Calu3 (cell line): ENCODE measurements around the gene UGT3A2. TPM values are rescaled to one million over a fixed set of nuclear protein-coding genes. Genes with fewer than 3 reads are reported as not detected.

Experiments used
- BruUV-seq: library from RNA; stranded (reverse); fragments of 400-500 nt; replicated peaks from 2 replicates; lab custom pipeline; 2021; lab: Mats Ljungman, UMichigan
- CTCF ChIA-PET: fragments of 300-600 bp; sonication (Branson Sonifier 250); formaldehyde crosslinking; loops from one replicate; lab custom pipeline; 2022; ENCODE audit warnings: antibody characterized with exemption; lab: Charles Lee
- DNase-seq: peaks from one replicate; pipeline ENCODE4 v3.0.0; 2022
- H3K27ac Mint-ChIP-seq: one replicate; pipeline ENCODE4 v1.8.0; 2022; ENCODE audit warnings: mixed read lengths; ENCODE audit not compliant: unreplicated experiment
- H3K27me3 Mint-ChIP-seq: one replicate; pipeline ENCODE4 v1.8.0; 2022; ENCODE audit warnings: mixed read lengths; ENCODE audit not compliant: unreplicated experiment
- H3K36me3 Mint-ChIP-seq: one replicate; pipeline ENCODE4 v1.8.0; 2022; ENCODE audit warnings: mild to moderate bottlenecking, moderate library complexity, mixed read lengths; ENCODE audit not compliant: insufficient read depth, unreplicated experiment
- H3K4me1 Mint-ChIP-seq: one replicate; pipeline ENCODE4 v1.8.0; 2022; ENCODE audit warnings: mild to moderate bottlenecking, low read depth, mixed read lengths; ENCODE audit not compliant: unreplicated experiment
- H3K4me3 Mint-ChIP-seq: one replicate; pipeline ENCODE4 v1.8.0; 2022; ENCODE audit warnings: mild to moderate bottlenecking, low read depth, moderate library complexity, mixed read lengths; ENCODE audit not compliant: unreplicated experiment
- H3K9me3 Mint-ChIP-seq: one replicate; pipeline ENCODE4 v1.8.0; 2022; ENCODE audit warnings: low read depth, mixed read lengths; ENCODE audit not compliant: unreplicated experiment
- CTCF ChIP-seq: fragments of 200-600 bp; IDR thresholded peaks from one replicate; pipeline ENCODE4 v1.8.0; 2022; ENCODE audit warnings: antibody characterized with exemption; ENCODE audit not compliant: unreplicated experiment
- intact Hi-C: fragments of 100-400 bp; cut with micrococcal nuclease; formaldehyde crosslinking; loops from one replicate; pipeline ENCODE4 v1.10.0; 2022; ENCODE audit not compliant: unreplicated experiment
- total RNA-seq: library from RNA; stranded (reverse); gene quantifications from 2 replicates; pipeline ENCODE4 v1.2.3, GENCODE V29; 2022

The UGT3A2 gene
- total RNA-seq, 1 experiment from 2014 or later, result not detected

- no peak for TF ChIP-seq CTCF
- no TSS peak for BruUV-seq
Measured at GRCh38 chr5:36007366-36007765, 59.3 kb downstream of the UGT3A2 start.

DNA sequence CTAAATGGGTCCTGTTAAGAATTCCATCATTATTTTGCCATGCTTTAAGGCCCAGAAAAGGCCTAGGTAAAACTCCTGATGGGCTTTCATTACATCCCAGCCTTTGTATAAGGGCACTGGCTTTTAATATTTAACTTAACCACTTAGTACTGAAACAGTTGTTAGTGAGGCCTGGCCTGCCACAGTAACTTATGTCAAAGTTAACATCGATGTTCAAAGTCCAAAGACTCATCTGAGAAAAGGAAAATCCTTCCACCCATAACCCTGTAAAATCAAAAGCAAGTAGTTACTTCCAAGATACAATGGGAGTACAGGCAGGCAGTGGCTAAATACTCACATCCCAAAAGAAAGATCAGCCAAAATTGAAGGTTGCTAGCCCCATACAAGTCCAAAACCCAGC, 60.5 kb downstream of the UGT3A2 start:
- Mint-ChIP-seq H3K9me3 (peaks cover 11% of the 10 kb centered on the region), H3K27me3 (no peaks in the 10 kb centered on the region), H3K4me1 (no peaks in the 10 kb centered on the region), H3K36me3 (no peaks in the 10 kb centered on the region), H3K4me3 (no peak overlapping the region), H3K27ac (no peak overlapping the region)
- intact Hi-C loops, result no loop called here
- no peak for DNase-seq
- CTCF ChIA-PET, result no interaction called here
- no TSS peak for BruUV-seq
- no peak for TF ChIP-seq CTCF

More at GRCh38 chr5:36007366-36007765, 59.3 kb downstream of the UGT3A2 start:
- CTCF ChIA-PET, result interaction anchor here (0.6 kb wide), 1 partner anchor 13 kb away, joined by 3 read pairs; no protein-coding TSS in a partner anchor
- H3K27me3 Mint-ChIP-seq, result no peaks in the 10 kb centered on the region
- no peaks in the 10 kb centered on the region for H3K36me3 Mint-ChIP-seq
- DNase-seq, result no peak
- no peak overlapping the region for H3K27ac Mint-ChIP-seq
- intact Hi-C loops, result no loop called here
- no peaks in the 10 kb centered on the region for H3K4me1 Mint-ChIP-seq
- H3K9me3 Mint-ChIP-seq, result peaks cover 11% of the 10 kb centered on the region
- H3K4me3 Mint-ChIP-seq, result no peak overlapping the region

- H3K9me3 Mint-ChIP-seq, result peaks cover 3% of the 10 kb centered on the region
- no peak for TF ChIP-seq CTCF
- intact Hi-C loops, result no loop called here
Measured at GRCh38 chr5:36001032-36001431, 65.7 kb downstream of the UGT3A2 start.

GRCh38 chr5:35999547-35999946, 67.1 kb downstream of the UGT3A2 start:
- H3K27me3 Mint-ChIP-seq, result no peaks in the 10 kb centered on the region
- no peak overlapping the region for H3K27ac Mint-ChIP-seq
- intact Hi-C loops, result no loop called here
- no peak overlapping the region for H3K4me3 Mint-ChIP-seq
- H3K4me1 Mint-ChIP-seq, result no peaks in the 10 kb centered on the region
- no TSS peak for BruUV-seq
- H3K36me3 Mint-ChIP-seq, result no peaks in the 10 kb centered on the region
- no peak for TF ChIP-seq CTCF
- H3K9me3 Mint-ChIP-seq, result peaks cover 5% of the 10 kb centered on the region
- DNase-seq, result no peak
- CTCF ChIA-PET, result no interaction called here

More at GRCh38 chr5:36001032-36001431, 65.7 kb downstream of the UGT3A2 start:
- Mint-ChIP-seq H3K36me3 (no peaks in the 10 kb centered on the region), H3K27me3 (no peaks in the 10 kb centered on the region), H3K4me3 (no peak overlapping the region), H3K27ac (no peak overlapping the region), H3K4me1 (no peaks in the 10 kb centered on the region)
- DNase-seq, result no peak
- no TSS peak for BruUV-seq
- CTCF ChIA-PET, result no interaction called here
